Measurements from ENCODE around the gene SMIM5. TPM values are rescaled to one million over a fixed set of nuclear protein-coding genes. Genes with fewer than 3 reads are reported as not detected.

SMIM5 gene
- total and polyA plus RNA-seq, 2 of the 13 experiments (the other 11 are each of a cell fraction or from before 2014, with no cell fraction given), result not detected

DNA sequence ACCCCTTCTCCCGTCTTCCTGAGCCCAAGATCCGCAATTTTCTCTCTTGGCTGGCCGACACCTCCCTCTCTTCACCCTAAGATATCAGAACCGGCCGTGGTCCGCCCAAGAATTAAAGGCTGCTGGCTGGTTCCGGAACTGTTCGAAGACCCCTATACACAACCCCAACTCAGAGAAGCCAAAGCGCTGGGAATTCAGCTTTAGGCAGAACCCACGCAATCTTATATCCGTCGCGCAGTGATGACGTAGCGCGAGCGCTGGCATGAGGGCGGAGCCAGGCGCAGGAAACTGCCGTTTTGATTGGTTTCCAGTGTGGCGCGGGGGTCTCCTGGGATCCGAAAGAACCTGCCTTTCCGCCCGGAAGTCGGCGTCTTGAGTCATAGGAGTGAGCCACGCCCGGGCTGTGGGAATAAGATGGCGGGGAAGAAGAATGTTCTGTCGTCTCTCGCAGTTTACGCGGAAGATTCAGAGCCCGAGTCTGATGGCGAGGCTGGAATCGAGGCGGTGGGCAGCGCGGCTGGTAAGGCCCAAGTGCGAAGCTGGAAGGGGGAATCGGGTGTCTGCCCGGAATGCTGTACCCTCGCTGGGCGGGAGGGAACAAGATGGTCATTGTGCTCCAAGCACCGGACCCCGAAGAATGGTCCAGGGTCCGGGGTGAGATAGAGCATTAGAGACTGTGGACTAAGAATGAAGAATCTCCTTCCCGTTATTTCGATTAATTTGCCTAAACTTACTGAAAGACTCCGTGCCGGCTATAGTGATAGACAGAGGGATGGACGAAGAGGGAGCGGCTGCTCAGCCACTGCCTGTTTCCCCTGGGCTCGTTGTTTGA, 33.9 kb downstream of the SMIM5 start, which contains the start of the genes RECQL5 and SAP30BP (continued):
- TF ChIP-seq HOXA7 (CRISPR knock-in tag; IDR thresholded peaks at IDR 0.05), result no peak
- TF ChIP-seq, protein P1, sequence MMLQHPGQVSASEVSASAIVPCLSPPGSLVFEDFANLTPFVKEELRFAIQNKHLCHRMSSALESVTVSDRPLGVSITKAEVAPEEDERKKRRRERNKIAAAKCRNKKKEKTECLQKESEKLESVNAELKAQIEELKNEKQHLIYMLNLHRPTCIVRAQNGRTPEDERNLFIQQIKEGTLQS (CRISPR knock-in tag; IDR thresholded peaks at IDR 0.05), result no peak
- TF ChIP-seq PAWR (CRISPR knock-in tag; IDR thresholded peaks at IDR 0.05; ENCODE audit: borderline replicate concordance), result no peak
- TF ChIP-seq ZNF572 (CRISPR knock-in tag; IDR thresholded peaks at IDR 0.05), result no peak; the same call in 1 of the 2 replicates
- TF ChIP-seq, protein P2, sequence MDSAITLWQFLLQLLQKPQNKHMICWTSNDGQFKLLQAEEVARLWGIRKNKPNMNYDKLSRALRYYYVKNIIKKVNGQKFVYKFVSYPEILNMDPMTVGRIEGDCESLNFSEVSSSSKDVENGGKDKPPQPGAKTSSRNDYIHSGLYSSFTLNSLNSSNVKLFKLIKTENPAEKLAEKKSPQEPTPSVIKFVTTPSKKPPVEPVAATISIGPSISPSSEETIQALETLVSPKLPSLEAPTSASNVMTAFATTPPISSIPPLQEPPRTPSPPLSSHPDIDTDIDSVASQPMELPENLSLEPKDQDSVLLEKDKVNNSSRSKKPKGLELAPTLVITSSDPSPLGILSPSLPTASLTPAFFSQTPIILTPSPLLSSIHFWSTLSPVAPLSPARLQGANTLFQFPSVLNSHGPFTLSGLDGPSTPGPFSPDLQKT (CRISPR knock-in tag; IDR thresholded peaks at IDR 0.05; ENCODE audit: borderline replicate concordance), result peak; percentile 8; the same call in 1 of the 2 replicates
- TF ChIP-seq, protein P3, sequence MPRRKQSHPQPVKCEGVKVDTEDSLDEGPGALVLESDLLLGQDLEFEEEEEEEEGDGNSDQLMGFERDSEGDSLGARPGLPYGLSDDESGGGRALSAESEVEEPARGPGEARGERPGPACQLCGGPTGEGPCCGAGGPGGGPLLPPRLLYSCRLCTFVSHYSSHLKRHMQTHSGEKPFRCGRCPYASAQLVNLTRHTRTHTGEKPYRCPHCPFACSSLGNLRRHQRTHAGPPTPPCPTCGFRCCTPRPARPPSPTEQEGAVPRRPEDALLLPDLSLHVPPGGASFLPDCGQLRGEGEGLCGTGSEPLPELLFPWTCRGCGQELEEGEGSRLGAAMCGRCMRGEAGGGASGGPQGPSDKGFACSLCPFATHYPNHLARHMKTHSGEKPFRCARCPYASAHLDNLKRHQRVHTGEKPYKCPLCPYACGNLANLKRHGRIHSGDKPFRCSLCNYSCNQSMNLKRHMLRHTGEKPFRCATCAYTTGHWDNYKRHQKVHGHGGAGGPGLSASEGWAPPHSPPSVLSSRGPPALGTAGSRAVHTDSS (CRISPR knock-in tag; conservative IDR thresholded peaks at IDR 0.05), result no peak
- TF ChIP-seq AHR (CRISPR knock-in tag; IDR thresholded peaks at IDR 0.05), result no peak
- TF ChIP-seq ZNF205 (CRISPR knock-in tag; IDR thresholded peaks at IDR 0.05), result peak; percentile 11; the same call in 1 of the 2 replicates
- peak; percentile 65; the same call in 1 of the 2 replicates for TF ChIP-seq ZNF264 (CRISPR knock-in tag; IDR thresholded peaks at IDR 0.05)
- TF ChIP-seq MTF1 (CRISPR knock-in tag; IDR thresholded peaks at IDR 0.05), result 0 out of 2 replicates have a peak, but pooled peaks have one; percentile 37
- TF ChIP-seq ZNF337 (CRISPR knock-in tag; IDR thresholded peaks at IDR 0.05; ENCODE audit: borderline replicate concordance, low read depth), result peak; percentile 19; the same call in 1 of the 2 replicates
- TF ChIP-seq NFATC3 (CRISPR knock-in tag; IDR thresholded peaks at IDR 0.05), result no peak
- TF ChIP-seq, protein P4, sequence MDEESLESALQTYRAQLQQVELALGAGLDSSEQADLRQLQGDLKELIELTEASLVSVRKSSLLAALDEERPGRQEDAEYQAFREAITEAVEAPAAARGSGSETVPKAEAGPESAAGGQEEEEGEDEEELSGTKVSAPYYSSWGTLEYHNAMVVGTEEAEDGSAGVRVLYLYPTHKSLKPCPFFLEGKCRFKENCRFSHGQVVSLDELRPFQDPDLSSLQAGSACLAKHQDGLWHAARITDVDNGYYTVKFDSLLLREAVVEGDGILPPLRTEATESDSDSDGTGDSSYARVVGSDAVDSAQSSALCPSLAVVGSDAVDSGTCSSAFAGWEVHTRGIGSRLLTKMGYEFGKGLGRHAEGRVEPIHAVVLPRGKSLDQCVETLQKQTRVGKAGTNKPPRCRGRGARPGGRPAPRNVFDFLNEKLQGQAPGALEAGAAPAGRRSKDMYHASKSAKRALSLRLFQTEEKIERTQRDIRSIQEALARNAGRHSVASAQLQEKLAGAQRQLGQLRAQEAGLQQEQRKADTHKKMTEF (CRISPR knock-in tag; IDR thresholded peaks at IDR 0.05), result peak; percentile 76
- TF ChIP-seq, protein P5, sequence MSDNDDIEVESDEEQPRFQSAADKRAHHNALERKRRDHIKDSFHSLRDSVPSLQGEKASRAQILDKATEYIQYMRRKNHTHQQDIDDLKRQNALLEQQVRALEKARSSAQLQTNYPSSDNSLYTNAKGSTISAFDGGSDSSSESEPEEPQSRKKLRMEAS (IDR thresholded peaks at IDR 0.05), result peak; percentile 77
- peak; percentile 25; the same call in 1 of the 2 replicates for TF ChIP-seq GFI1 (CRISPR knock-in tag; IDR thresholded peaks at IDR 0.05; ENCODE audit: borderline replicate concordance)
- no peak for TF ChIP-seq ZBTB42 (CRISPR knock-in tag; IDR thresholded peaks at IDR 0.05)
- TF ChIP-seq EEA1 (CRISPR knock-in tag; IDR thresholded peaks at IDR 0.05; ENCODE audit: borderline replicate concordance), result peak; percentile 39; the same call in 1 of the 2 replicates
- TF ChIP-seq FOXK2 (IDR thresholded peaks at IDR 0.05), result 0 out of 2 replicates have a peak, but pooled peaks have one; percentile 18
- no peak for TF ChIP-seq ZNF781 (CRISPR knock-in tag; IDR thresholded peaks at IDR 0.05; ENCODE audit: borderline replicate concordance, not compliant biosample characterization)
- TF ChIP-seq ZNF230 (CRISPR knock-in tag; IDR thresholded peaks at IDR 0.05), result peak; percentile 46; the same call in 1 of the 2 replicates
- TF ChIP-seq, protein P6, sequence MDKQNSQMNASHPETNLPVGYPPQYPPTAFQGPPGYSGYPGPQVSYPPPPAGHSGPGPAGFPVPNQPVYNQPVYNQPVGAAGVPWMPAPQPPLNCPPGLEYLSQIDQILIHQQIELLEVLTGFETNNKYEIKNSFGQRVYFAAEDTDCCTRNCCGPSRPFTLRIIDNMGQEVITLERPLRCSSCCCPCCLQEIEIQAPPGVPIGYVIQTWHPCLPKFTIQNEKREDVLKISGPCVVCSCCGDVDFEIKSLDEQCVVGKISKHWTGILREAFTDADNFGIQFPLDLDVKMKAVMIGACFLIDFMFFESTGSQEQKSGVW (CRISPR knock-in tag; IDR thresholded peaks at IDR 0.05; ENCODE audit: borderline replicate concordance), result no peak; the same call in 1 of the 2 replicates
- TF ChIP-seq, protein P7, sequence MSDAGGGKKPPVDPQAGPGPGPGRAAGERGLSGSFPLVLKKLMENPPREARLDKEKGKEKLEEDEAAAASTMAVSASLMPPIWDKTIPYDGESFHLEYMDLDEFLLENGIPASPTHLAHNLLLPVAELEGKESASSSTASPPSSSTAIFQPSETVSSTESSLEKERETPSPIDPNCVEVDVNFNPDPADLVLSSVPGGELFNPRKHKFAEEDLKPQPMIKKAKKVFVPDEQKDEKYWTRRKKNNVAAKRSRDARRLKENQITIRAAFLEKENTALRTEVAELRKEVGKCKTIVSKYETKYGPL (CRISPR knock-in tag; IDR thresholded peaks at IDR 0.05), result no peak; the same call in 1 of the 2 replicates
- TF ChIP-seq ZNF652 (CRISPR knock-in tag; IDR thresholded peaks at IDR 0.05; ENCODE audit: borderline replicate concordance, low read depth), result no peak

All from HepG2 (cell line).